Testis (tissue), 2 donors: ENCODE results near the gene ADSS1.

ENCODE experiments used
- CTCF ChIP-seq, 3 experiments: fragments of 450-650 bp in 2 of 3; fragments of 200-600 bp in 1 of 3; sonication (generic) in 1 of 3; IDR thresholded peaks; one replicate each; pipeline ENCODE4 v1.5.1; 2016 to 2019; ENCODE audit warnings: antibody characterized with exemption in 3 of 3, mild to moderate bottlenecking in 2 of 3, moderate library complexity in 1 of 3
- POLR2A ChIP-seq: fragments of 450-650 bp; IDR thresholded peaks from one replicate; pipeline ENCODE4 v1.6.1; 2017; ENCODE audit warnings: antibody characterized with exemption, mild to moderate bottlenecking, moderate library complexity

GRCh38 chr14:104719343-104719742 lies 4.7 kb upstream of the ADSS1 start:
- no peak for TF ChIP-seq CTCF (IDR thresholded peaks at IDR 0.05)
- TF ChIP-seq POLR2A = no peak
